ENCODE results near the gene SYPL1.

Gene SYPL1

DNA sequence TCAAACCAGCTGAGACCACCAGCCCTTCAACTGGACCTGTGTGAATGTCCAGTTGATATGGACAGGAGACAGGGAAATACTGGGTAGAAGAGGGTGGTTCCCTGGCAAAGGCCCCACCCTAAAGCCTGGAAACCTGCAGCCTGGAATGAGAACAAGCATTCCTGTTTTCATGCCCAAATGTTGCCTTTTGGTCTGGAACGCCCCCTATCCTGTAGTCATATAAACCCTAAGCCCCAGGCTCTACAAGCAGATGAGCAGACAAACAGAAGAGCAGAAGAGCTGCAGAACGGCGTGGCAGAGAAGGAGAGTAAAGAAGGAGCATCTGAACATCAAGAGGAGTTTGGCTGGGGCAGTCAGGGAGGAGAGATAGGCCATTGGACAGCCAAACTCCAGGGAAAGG, 38.4 kb downstream of the SYPL1 start:
- DNase-seq (ENCODE audit: low read depth): no peak
- H3K4me3 ChIP-seq (ENCODE audit: low read depth, low read length): no peak overlapping the region

DNA sequence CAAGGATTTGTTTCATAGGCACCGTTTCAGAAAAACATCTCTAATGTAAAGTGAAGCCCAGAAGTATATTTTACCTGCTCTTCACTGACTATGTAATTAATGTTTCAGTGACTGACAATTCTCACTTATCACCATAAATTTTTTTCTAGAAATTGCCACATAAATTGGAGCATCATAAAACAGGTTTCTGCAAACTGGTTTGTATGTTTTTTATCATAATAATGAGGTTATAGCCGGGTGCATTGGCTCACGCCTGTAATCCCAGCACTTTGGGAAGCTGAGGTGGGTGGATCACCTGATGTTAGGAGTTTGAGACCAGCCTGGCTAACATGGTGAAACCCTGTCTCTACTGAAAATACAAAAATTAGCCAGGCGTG, 39.4 kb downstream of the SYPL1 start:
- DNase-seq (ENCODE audit: low read depth): no peak
- TF ChIP-seq, protein P1, sequence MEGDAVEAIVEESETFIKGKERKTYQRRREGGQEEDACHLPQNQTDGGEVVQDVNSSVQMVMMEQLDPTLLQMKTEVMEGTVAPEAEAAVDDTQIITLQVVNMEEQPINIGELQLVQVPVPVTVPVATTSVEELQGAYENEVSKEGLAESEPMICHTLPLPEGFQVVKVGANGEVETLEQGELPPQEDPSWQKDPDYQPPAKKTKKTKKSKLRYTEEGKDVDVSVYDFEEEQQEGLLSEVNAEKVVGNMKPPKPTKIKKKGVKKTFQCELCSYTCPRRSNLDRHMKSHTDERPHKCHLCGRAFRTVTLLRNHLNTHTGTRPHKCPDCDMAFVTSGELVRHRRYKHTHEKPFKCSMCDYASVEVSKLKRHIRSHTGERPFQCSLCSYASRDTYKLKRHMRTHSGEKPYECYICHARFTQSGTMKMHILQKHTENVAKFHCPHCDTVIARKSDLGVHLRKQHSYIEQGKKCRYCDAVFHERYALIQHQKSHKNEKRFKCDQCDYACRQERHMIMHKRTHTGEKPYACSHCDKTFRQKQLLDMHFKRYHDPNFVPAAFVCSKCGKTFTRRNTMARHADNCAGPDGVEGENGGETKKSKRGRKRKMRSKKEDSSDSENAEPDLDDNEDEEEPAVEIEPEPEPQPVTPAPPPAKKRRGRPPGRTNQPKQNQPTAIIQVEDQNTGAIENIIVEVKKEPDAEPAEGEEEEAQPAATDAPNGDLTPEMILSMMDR (IDR thresholded peaks at IDR 0.05; ENCODE audit: low read depth, low read length, missing control alignments): no peak
- no peak overlapping the region for H3K4me3 ChIP-seq (ENCODE audit: low read depth, low read length)

More for the DNA sequence above, 38.4 kb downstream of the SYPL1 start:
- TF ChIP-seq, protein P1 (IDR thresholded peaks at IDR 0.05; ENCODE audit: low read depth, low read length, missing control alignments): no peak

DNA sequence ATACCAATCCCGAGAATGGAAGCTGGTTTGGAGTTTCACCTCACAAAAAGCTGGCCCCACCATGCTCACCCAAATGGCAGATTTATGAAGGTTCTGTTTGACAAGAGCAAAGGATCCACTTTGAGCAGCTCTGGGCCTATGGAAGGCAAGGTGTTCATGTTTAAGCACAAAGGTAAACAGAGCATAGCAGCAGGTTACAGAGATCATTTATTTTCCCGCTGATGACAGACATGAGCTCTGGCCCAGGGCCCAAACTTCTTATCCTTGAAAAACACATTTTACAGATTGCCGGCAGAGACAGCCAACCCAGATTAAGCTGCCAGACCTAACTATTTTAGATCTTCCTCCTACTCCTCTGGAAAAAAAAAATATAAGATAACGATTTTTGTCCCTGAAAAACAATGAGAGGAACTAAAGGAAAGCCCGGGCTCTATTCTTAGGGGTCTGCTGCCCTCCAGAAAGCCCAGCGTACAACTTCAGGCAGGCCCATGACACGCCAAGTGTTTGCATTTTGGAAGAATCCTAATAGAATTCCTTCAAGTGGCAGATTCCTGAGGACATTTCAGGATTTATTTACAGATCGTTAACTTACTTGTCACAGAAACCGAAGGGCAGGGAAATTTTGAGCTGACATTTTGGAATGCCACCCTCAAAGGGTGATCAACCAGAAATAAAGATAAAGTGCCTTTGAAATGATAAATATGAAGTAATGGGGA, 40.0 kb downstream of the SYPL1 start:
- no peak overlapping the region for H3K4me3 ChIP-seq (ENCODE audit: low read depth, low read length)
- TF ChIP-seq, protein P1 (IDR thresholded peaks at IDR 0.05; ENCODE audit: low read depth, low read length, missing control alignments): no peak
- DNase-seq (ENCODE audit: low read depth): no peak

DNA sequence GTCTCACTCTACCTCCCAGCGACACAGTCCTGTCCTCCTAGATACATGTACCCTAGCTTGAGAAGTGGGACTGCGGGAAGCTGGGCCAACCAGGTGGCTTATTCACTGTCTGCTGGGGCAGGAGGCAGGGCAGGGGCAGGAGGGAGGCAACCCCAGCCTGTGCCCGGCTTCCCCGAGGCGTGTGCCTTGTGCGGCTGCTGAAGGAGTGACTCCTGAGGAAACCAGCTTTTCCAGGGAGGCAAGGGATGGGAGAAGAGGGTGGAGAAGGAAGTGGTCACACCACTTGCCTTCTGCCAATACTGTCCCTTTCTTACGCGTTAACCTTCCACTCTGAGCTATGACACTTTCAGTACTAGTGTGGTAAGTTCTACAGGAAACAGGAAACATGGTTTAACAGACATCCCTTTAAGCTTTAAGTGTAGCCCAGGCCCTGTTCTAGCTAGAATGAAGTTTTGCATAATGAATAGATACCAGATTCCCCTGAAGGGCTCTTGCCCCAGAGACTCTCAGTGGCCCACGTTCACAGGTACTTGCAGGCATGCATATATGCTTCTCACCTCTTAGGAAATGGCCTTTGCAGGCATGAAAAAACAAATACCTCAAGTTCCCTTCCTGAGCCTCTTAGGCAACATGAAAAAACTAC, 40.6 kb downstream of the SYPL1 start:
- peak overlapping the region; percentile 52 for H3K4me3 ChIP-seq (ENCODE audit: low read depth, low read length)
- TF ChIP-seq, protein P1 (IDR thresholded peaks at IDR 0.05; ENCODE audit: low read depth, low read length, missing control alignments): no peak
- DNase-seq (ENCODE audit: low read depth): peak; percentile 95

DNA sequence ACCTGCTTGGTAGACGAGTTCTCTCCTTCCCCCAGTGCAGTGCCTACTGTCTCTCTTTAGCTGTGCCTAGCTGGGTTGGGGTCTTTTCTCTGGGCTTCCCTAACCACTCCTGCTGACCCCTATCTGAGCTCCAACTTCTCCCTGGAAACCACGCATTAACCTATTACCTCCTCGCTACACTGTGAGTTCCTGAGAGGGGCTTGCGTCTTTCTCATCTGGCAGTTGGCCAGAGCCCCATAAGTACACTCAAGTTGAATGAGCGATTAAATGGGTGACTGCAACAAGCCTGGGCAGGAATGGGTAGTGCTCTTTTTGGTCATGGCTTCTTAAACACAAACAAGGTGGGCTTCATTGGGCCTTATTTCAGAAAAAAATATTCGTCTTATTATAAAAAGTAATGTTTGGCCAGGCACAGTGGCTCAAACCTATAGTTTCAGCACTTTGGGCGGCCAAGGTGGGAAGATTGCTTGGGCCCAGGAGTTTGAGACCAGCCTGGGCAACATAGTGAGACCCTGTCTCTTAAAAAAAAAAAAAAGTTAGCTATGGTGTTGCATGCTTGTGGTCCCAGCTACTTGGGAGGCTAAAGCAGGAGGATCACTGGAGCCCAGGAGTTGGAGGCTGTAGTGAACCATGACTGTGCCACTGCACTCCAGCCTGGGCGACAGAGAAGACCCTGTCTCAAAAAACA, 41.4 kb downstream of the SYPL1 start:
- TF ChIP-seq, protein P1 (IDR thresholded peaks at IDR 0.05; ENCODE audit: low read depth, low read length, missing control alignments): no peak
- H3K4me3 ChIP-seq (ENCODE audit: low read depth, low read length): peak overlapping the region; percentile 52
- DNase-seq (ENCODE audit: low read depth): no peak

DNA sequence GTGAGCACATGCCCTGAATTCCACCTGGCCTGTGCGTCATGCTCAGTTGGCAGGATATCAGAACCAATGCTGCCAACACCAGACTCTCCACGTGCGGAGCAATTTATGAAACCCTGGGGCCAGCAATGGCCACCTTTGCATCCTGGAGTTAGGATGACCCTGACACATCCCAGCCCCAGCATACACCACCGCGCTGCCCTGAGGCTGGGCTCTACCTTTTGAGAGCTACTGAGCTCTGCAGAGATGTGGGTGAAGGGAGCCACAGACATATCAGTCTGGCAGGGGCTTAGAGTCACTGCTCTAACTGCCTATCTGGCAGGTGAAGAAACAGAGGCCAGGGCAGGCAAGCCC, 41.9 kb downstream of the SYPL1 start:
- no peak overlapping the region for H3K4me3 ChIP-seq (ENCODE audit: low read depth, low read length)
- DNase-seq (ENCODE audit: low read depth): no peak
- TF ChIP-seq, protein P1 (IDR thresholded peaks at IDR 0.05; ENCODE audit: low read depth, low read length, missing control alignments): no peak

All from GM12864 (cell line).